Calu3 (cell line): ENCODE results near the gene LHPP. TPM values are rescaled to one million over a fixed set of nuclear protein-coding genes. Genes with fewer than 3 reads are reported as not detected.

Experiments
- BruUV-seq: library from RNA; stranded (reverse); fragments of 400-500 nt; replicated peaks from 2 replicates; lab custom pipeline; 2021; lab: Mats Ljungman, UMichigan
- CTCF ChIA-PET: fragments of 300-600 bp; sonication (Branson Sonifier 250); formaldehyde crosslinking; loops from one replicate; lab custom pipeline; 2022; ENCODE audit warnings: antibody characterized with exemption; lab: Charles Lee
- DNase-seq: peaks from one replicate; pipeline ENCODE4 v3.0.0; 2022
- H3K27ac Mint-ChIP-seq: one replicate; pipeline ENCODE4 v1.8.0; 2022; ENCODE audit warnings: mixed read lengths; ENCODE audit not compliant: unreplicated experiment
- H3K27me3 Mint-ChIP-seq: one replicate; pipeline ENCODE4 v1.8.0; 2022; ENCODE audit warnings: mixed read lengths; ENCODE audit not compliant: unreplicated experiment
- H3K36me3 Mint-ChIP-seq: one replicate; pipeline ENCODE4 v1.8.0; 2022; ENCODE audit warnings: mild to moderate bottlenecking, moderate library complexity, mixed read lengths; ENCODE audit not compliant: insufficient read depth, unreplicated experiment
- H3K4me1 Mint-ChIP-seq: one replicate; pipeline ENCODE4 v1.8.0; 2022; ENCODE audit warnings: mild to moderate bottlenecking, low read depth, mixed read lengths; ENCODE audit not compliant: unreplicated experiment
- H3K4me3 Mint-ChIP-seq: one replicate; pipeline ENCODE4 v1.8.0; 2022; ENCODE audit warnings: mild to moderate bottlenecking, low read depth, moderate library complexity, mixed read lengths; ENCODE audit not compliant: unreplicated experiment
- H3K9me3 Mint-ChIP-seq: one replicate; pipeline ENCODE4 v1.8.0; 2022; ENCODE audit warnings: low read depth, mixed read lengths; ENCODE audit not compliant: unreplicated experiment
- intact Hi-C: fragments of 100-400 bp; cut with micrococcal nuclease; formaldehyde crosslinking; loops from one replicate; pipeline ENCODE4 v1.10.0; 2022; ENCODE audit not compliant: unreplicated experiment
- total RNA-seq: library from RNA; stranded (reverse); gene quantifications from 2 replicates; pipeline ENCODE4 v1.2.3, GENCODE V29; 2022
- TF ChIP-seq, protein P1 (sequence below): fragments of 200-600 bp; IDR thresholded peaks from one replicate; pipeline ENCODE4 v1.8.0; 2022; ENCODE audit warnings: antibody characterized with exemption; ENCODE audit not compliant: unreplicated experiment

The LHPP gene
- total RNA-seq, 1 experiment from 2014 or later: 12.0 TPM

DNA sequence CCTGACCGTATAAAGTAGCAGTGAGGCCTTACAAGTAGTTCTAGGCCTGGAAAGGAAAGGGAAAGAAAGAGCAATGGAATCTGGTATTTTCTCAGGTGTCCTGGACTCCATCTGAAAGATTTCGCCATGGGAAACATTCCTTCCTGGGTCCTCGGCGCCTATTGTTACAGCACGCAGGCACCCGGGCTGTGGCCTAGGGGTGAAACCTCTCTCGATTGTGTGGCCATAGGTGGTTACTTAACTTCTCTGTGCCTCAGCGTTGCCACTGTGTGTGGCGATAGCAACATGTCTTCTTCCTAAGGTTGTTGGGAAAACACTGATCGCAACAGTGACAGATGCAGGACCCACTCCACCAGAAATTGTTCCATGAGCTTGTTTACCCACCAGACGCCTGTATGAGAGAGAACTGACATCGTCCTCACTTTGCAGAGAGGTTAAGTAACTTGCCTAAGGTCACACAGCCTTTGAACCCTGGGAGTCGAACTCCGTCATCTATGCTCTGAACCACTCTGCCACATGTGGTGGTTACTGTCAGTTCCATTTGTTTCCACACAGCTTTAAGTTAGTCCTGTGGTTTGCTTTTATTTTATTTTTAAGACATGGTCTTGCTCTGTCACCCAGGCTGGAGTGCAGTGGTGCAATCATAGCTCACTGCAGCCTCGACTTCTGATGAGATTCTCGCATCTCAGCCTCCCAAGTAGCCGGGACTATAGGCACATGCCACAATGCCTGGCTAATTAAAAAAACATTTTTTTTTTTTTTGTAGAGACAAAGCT is 73.4 kb downstream of the LHPP start:
- TF ChIP-seq, protein P1, sequence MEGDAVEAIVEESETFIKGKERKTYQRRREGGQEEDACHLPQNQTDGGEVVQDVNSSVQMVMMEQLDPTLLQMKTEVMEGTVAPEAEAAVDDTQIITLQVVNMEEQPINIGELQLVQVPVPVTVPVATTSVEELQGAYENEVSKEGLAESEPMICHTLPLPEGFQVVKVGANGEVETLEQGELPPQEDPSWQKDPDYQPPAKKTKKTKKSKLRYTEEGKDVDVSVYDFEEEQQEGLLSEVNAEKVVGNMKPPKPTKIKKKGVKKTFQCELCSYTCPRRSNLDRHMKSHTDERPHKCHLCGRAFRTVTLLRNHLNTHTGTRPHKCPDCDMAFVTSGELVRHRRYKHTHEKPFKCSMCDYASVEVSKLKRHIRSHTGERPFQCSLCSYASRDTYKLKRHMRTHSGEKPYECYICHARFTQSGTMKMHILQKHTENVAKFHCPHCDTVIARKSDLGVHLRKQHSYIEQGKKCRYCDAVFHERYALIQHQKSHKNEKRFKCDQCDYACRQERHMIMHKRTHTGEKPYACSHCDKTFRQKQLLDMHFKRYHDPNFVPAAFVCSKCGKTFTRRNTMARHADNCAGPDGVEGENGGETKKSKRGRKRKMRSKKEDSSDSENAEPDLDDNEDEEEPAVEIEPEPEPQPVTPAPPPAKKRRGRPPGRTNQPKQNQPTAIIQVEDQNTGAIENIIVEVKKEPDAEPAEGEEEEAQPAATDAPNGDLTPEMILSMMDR: no peak

DNA sequence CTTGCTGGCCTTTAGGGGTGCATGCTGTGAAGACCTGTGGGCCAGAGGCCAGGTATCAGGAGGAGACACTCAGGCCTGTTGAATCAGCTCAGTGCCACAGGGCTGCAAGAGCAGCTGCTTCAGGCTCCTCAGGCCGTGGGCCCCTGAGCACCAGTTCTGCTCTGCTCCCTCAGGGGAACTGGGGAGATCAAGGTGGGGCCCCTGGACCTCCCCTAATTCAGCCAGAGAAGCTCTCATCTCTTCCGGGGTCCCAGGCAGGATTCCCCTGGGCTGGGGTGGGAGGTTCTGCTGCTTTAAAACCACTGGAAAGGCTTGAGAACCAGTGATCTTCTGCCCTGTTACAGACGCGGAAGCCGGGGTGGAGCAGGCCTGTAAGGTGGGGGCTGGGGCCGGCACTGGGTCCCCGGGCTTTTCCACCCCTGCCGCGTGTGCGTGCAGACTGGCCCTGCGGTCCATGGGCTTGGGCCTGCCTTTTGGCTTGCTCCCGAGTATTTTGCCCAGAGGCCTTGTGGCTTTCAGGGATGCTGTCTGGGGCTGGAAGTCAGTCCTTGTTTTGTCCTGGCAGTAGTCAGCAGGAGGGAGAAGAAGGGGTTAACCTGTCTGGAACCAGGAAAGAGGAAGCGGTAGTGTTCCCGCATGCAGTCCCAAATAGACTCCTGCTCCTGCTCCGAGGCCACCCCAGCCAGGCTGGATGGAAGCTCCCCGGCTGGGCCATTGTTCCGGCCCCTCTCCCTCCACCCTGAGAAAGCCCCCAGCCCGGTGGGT is 74.3 kb downstream of the LHPP start:
- no TSS peak for BruUV-seq
- Mint-ChIP-seq H3K9me3 (no peaks in the 10 kb centered on the region), H3K36me3 (no peaks in the 10 kb centered on the region)

More for the DNA sequence above, 73.4 kb downstream of the LHPP start:
- Mint-ChIP-seq H3K4me3 (no peak overlapping the region), H3K27ac (no peak overlapping the region), H3K9me3 (no peaks in the 10 kb centered on the region), H3K36me3 (peaks cover 7% of the 10 kb centered on the region), H3K4me1 (no peaks in the 10 kb centered on the region), H3K27me3 (no peaks in the 10 kb centered on the region)
- no TSS peak for BruUV-seq
- CTCF ChIA-PET: interaction anchor here (0.7 kb wide), 2 partner anchors 20 to 508 kb away, joined by 3 read pairs; no protein-coding TSS in a partner anchor
- DNase-seq: no peak
- intact Hi-C loops: loop anchor here (5.0 kb wide), 1 partner anchor 292 kb away; no protein-coding TSS in a partner anchor

DNA sequence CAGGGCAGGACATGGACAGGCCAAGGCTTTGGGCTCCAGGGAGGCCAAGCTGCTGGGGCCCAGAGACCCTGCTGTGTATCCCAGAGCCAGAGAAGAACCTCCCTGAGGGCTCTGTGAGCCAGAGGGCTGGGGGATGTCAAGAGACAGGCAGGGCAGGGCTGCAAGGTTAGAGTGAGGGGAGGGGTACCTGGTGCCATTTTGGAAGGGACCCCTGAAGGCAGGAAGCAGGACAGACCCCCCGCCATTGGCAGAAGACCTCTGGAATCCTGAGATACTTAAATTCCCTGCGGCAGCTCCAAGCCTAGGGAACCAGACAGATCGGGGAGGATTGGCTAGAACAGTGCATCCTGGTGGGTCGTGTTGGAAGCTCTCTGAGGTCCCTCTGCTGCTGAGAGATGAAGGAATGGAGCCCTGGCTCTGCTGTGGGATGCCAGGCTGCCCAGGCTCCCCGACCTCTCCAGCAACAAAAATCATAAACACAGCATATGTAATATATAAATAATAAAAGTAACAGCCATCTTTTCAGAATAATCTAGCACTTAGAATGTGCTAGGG is 75.0 kb downstream of the LHPP start:
- Mint-ChIP-seq H3K27ac (no peak overlapping the region), H3K4me1 (no peaks in the 10 kb centered on the region), H3K36me3 (no peaks in the 10 kb centered on the region), H3K4me3 (no peak overlapping the region), H3K9me3 (no peaks in the 10 kb centered on the region), H3K27me3 (no peaks in the 10 kb centered on the region)
- TF ChIP-seq, protein P1: no peak
- no TSS peak for BruUV-seq
- intact Hi-C loops: no loop called here
- CTCF ChIA-PET: no interaction called here
- DNase-seq: no peak

More for the DNA sequence above, 74.3 kb downstream of the LHPP start:
- intact Hi-C loops: no loop called here
- TF ChIP-seq, protein P1: no peak
- CTCF ChIA-PET: interaction anchor here (0.7 kb wide), 1 partner anchor 507 kb away, joined by 3 read pairs; no protein-coding TSS in a partner anchor
- no peaks in the 10 kb centered on the region for H3K27me3 Mint-ChIP-seq
- H3K27ac Mint-ChIP-seq: no peak overlapping the region
- no peak for DNase-seq
- H3K4me1 Mint-ChIP-seq: no peaks in the 10 kb centered on the region
- no peak overlapping the region for H3K4me3 Mint-ChIP-seq

DNA sequence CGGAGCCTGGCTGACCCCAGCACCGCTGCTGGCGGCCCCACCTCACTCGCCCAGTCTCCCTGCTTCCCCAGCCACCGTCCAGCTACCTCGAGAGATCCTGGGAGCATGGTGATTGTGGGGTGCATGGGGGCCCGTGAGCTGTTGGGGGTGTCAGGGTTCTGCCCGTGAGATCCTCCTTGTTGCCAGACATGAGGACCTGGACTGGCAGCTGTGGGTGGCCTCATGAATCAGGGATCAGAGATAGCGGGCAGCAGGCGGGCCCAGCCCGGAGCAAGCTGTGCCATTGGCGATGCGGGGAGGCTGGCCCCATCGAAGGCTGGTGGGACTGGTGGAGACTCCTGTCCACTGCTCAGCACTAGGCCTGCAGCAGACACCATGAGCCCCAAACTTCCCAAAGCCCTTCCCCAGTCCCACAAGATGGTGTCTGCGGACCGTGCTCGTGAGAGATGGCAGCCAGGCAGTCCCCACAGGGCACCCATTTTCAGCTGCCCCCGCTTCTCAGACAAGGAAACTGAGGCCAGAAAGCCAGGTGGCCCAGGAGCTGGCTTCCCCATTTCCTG is 75.6 kb downstream of the LHPP start:
- Mint-ChIP-seq H3K36me3 (no peaks in the 10 kb centered on the region), H3K27ac (no peak overlapping the region), H3K4me3 (no peak overlapping the region), H3K4me1 (no peaks in the 10 kb centered on the region), H3K9me3 (no peaks in the 10 kb centered on the region), H3K27me3 (no peaks in the 10 kb centered on the region)
- intact Hi-C loops: no loop called here
- CTCF ChIA-PET: interaction anchor here (0.6 to 1.3 kb wide), 2 partner anchors 57 to 208 kb away, joined by 4 read pairs; no protein-coding TSS in a partner anchor
- BruUV-seq: no TSS peak
- DNase-seq: no peak
- TF ChIP-seq, protein P1: no peak
